HG02642 (cell line): ENCODE results near the gene BRAT1.

Experiments used
- ATAC-seq: cut with Tn5 transposase; IDR thresholded peaks from one replicate; pipeline ENCODE4 v1.9.1; 2021; ENCODE audit warnings: mild to moderate bottlenecking; ENCODE audit not compliant: unreplicated experiment, poor library complexity

The BRAT1 gene

DNA sequence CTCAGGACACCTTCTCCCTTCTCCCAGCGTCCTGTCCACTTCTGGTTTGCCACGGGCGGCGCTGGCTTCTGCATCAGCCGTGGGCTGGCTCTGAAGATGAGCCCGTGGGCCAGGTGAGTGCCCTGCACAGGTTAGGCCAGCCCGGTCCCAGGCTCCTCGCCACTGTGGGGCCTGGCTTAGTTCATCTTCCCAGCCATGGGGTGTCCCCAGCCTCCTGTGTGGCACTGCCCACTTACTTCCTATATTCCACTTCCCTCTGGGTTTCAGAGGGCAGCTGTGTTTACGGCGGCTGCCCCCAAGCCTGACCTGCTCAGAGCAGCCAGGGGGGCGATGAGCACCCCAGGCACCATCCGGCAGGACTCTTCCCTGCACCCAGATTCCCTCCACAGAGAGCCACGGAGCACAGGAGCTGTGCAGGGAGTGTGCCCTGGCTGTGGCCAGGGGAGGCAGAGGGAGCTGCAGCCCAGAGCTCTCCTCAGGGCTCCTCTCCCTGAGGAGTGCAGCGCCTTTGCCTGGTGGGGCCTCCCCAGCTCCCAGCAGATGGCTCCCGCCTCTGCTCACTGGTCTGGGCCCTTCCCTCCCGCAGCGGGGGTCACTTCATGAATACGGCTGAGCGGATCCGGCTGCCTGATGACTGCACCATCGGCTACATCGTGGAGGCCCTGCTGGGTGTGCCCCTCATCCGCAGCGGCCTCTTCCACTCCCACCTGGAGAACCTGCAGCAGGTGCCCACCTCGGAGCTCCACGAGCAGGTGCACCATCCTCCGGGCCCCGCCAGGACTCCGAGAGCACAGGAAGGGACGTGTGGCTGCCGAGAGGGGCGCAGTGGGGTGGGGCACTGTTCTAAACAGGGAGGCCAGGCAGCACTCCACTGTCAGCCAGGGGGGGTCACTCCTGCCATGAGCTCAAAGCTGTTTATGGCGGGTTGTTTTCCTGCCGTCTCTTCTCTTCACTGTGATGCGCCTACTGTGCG, 29.4 kb downstream of the BRAT1 start:
- no peak for ATAC-seq

- ATAC-seq, result no peak
Observed at GRCh38 chr7:2524808-2525657, 30.3 kb downstream of the BRAT1 start.

DNA sequence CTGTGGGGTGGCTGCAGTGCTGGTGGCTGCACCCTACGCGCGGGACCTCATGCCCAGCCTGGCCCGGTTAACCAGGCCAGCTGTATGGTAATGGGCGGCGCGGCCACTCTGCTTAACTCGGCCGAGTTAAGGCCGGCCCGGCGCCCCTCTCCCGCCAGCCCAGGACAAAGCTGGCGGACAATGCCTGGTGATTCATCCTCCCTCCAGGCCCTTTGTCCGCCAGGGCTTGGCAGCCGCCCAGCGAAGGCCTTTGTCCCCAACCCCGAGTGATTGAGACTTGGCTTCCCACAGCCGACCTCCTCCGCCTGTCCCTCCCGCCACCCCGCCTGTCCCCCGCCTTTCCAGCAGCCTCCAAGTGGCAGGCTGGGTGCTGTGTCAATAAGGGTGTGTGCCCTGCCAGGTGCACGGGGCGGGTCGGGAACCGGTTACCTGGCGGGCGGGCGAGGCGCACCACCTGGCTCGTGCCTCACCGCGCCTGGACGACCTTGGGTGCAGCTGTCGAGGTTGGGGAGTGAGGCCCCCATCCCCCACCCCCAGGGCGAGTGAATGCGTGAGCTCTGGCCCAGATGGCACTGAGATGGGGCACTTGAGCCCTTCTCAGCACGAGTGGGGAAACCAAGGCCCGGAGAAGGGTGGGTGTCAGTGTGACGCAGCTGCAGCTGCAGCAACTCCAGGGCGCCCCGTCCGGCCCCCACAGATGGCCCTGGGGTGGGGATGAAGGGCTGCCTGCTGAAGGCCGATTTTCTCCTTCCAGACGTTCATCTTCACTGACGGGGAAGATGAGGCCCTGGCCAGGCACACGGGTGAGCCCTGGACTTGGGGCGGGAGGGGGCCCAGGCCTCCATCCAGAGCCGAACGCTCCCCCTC, 31.1 kb downstream of the BRAT1 start:
- no peak for ATAC-seq

DNA sequence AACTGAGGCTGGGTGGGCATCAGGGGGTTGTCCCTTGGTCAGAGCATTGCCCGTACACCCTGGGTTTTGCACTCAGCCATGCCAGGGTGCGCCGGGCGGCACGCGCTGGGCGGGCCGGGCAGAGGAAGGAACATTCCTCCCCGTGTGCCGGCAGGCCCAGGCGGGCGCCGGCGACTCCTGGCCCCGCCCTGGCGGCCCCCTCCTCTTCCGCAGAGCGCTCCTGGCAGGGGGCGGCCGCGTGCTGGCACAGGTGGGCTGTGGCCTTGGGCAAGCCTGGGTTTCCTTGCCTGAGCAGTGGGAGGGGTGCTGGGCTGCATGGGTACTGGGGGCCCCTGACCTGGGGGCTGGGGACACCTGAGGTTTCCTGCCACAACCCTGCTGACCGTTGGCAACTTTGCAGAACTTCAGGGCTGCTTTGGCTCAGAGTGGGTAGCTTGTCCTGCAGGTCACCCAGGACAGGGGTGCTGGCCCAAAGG, 31.8 kb downstream of the BRAT1 start:
- ATAC-seq, result no peak

- ATAC-seq, result no peak
Observed at GRCh38 chr7:2522780-2523433, 32.4 kb downstream of the BRAT1 start.

DNA sequence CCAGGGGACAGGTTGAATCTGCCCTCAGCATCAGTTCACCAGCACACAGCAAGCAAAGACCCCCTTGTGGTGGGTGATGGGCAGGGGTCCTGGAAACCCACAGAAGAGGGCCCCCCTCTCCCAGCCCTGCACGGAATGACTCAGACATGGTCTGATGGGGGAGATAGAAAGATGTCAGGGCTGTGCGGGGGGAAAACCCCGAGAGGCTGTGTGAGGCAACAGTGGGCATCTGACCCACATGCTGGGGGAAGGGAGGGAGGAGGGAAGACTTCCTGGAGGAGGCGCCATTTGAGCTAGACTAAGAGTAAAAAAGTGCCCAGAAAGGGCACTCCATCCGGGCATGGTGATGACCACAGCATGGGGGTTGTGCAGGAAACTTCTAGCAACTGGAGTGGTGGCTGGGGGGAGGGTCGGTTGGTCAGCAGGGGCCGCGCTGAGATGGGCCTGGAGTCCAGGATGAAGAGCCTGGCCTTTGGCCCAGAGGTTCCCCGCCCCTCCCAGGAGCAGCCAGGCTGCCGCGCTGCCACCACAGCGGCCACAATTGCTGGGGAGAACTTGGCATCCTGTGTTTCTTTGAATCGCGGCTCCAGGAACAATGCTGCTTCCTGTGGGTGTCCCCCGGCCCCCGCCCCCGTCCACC, 33.3 kb downstream of the BRAT1 start:
- ATAC-seq, result no peak

DNA sequence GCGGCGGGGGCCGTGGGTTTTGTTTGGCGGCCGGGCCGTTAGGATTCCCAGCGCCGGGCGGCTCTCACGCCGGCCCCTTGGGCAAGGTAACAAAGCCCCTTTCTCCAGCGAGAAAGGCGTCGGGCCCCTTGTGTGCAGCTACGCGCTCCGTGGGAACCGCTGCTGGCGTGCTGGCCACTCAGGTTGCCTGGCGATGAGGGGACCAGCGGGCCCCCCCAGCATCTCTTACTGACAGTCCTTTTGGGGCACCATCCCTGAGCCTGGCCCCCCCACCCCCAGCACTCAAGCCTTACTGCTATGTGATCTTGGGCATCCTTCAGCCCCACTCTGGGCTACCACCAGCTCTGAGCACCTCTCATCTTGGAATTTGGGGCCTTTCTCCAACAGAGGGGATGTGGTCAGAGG, 34.0 kb downstream of the BRAT1 start:
- ATAC-seq, result no peak

DNA sequence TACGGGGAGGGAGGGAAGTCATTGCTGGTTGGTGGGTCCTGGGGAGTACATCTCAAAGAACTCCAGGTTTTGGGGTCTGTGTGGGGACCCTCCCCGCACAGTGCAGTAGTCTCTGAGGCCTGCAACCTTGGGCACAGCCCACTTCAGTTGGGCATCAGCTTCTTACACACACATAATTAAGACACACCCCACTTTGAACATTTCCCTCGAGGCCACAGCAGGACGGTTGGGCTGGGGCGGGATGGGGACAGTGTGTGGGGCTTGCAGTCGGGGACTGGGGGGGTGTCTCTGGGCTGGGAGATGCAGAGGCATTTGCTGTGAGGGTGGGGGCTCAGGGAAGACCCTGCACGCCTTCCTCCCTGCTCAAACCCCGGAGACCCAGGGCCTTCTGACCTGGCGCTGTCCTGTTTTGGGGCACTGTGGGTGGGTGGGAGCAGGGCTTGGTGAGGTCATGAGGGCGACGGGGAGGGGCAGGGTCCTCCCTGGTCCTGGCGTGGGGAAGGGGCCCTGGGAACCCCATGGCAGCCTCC, 34.5 kb downstream of the BRAT1 start:
- no peak for ATAC-seq

GRCh38 chr7:2520131-2520760, 35.1 kb downstream of the BRAT1 start:
- ATAC-seq, result no peak

DNA sequence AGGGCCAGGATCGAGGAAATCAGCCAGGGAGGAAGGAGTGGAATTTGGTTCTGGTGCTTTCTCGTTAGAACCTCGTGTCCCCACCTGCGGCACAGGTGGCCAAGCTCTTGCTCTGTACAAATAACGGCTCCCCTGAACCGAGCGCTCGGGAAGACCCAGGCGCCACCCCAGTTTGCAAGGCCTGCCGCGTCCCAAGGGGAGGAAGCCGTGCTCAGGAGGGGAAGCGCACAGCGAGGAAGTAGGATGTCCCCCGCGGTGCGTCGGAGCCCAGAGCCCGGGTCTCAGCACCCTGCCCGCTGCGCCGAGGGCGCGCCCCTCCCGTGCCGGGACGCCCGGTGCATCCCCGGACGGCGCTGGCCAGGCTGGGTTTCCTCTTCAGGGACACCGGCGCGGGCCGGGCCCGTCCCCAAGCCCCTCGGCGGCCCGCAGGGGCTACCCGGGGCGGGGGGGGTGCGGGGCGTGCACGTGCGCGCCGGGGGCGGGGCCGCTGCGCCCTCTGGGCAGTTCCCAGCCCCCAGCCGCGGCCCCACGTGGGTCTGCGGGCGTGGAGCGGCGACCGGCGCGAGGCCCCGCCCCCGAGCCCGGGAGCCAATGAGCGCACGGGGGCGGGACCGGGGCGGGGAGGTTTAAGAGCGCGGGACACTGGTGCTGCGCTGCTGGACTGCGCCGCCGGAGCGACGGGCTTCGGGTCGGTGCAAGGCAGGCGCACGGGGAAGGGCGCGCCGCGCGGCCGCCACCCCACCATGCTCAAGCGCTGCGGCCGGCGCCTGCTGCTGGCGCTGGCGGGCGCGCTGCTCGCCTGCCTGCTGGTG, 36.0 kb downstream of the BRAT1 start, which contains the start of gene LFNG:
TSS of gene LFNG (plus strand) at position 656 of the 812 bp plus-strand sequence. CDS start at position 744, 88 bp downstream.
- peak; percentile 91 for ATAC-seq

- ATAC-seq, result no peak
Observed at GRCh38 chr7:2518737-2519118, 36.6 kb downstream of the BRAT1 start.

- no peak for ATAC-seq
Observed at GRCh38 chr7:2517678-2518507, 37.4 kb downstream of the BRAT1 start.

DNA sequence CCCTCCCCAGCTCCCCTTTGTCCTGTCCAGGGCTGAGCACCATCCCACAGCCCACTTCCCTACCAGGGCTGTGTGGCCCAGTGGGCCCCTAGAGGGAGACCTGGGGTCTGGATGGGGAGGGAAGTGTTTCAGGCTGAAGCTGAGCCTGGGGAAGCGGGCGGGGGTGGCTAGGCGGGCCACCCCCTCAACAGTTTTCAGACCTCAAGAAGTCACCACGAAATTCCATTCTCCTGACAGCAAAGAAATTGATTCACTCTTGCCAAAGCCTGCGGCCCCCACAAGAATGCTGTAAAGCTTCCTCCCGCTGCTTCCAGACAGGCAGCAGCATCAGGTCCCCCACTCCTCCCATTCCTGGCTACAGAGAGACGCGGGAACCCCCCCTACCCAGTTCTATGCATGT, 38.3 kb downstream of the BRAT1 start:
- ATAC-seq, result no peak

GRCh38 chr7:2516194-2516555, 39.1 kb downstream of the BRAT1 start:
- ATAC-seq, result no peak

DNA sequence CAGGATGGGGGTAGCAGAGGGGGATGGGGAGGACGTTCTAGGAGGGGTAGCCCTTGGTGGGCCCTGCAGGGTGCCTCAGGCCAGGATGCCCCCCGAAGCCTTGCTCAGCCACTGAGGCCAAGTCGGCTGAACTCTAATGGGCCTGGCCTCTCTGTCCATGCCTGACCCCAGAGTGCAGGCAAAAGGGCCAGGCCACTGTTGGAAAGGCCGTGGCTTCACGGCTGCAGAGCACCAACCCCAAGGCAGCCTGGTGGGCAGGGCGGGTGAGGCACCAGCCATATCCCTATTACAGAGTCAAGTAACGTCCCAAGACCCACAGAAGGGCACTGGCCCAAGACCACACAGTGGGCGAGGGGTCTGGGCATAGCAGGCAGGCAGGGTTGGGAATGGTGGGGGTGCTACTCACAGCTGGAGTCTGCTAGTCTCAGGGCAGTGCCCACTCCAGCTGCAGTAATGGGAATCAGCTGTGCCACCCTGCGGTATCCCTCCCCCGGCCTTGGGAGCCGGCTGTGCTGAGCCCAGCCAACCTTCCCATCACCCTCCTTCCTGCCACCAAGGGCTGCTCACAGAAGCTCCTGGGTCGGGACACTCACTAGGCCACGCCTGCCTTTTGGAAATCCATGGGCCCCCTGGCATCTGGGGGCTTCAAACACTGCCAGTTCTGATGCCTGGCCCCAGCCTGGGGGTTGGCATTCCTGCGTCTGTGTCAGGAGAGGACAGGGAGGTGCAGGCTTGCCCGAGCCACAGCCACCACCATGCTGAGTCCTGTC, 39.7 kb downstream of the BRAT1 start:
- no peak for ATAC-seq
